Left renal cortex interstitium (tissue), 4 donors: Measurements from ENCODE around the gene BACH2. TPM values are rescaled to one million over a fixed set of nuclear protein-coding genes. Genes with fewer than 3 reads are reported as not detected.

Source experiments
- DNase-seq, 4 donors: peaks; one replicate each; pipeline ENCODE4 v3.0.0-alpha.2; 2013; ENCODE audit warnings: low read depth in 4 of 4, low spot score in 2 of 4, missing footprints in 1 of 4
- polyA plus RNA-seq, 4 donors: library from polyadenylated mRNA; unstranded; fragments of 120-200 nt; gene quantifications; one replicate each; pipeline ENCODE4 v1.2.1, GENCODE V29; 2013; ENCODE audit not compliant: insufficient read length in 4 of 4

BACH2 gene
- polyA plus RNA-seq, 4 donors, result 9.1 to 9.9 (median 9.5) TPM

DNA sequence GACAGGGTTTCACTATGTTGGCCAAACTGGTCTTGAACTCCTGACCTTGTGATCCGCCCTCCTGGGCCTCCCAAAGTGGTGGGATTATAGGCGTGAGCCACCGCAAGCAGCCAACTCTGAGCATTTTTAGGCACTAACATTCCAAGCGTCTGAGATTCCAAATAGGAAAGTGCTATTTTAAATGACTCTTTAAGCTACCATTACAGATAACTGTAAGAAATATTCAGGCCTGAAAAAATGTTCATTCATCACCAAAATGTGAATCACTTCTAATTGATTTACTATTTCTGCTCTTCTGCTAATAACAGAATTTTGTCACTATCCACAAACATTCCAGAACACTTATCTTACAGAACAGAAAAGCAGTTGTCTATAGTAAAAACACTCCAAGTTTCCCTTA lies 106.5 kb downstream of the BACH2 start:
- DNase-seq, result no peak

DNA sequence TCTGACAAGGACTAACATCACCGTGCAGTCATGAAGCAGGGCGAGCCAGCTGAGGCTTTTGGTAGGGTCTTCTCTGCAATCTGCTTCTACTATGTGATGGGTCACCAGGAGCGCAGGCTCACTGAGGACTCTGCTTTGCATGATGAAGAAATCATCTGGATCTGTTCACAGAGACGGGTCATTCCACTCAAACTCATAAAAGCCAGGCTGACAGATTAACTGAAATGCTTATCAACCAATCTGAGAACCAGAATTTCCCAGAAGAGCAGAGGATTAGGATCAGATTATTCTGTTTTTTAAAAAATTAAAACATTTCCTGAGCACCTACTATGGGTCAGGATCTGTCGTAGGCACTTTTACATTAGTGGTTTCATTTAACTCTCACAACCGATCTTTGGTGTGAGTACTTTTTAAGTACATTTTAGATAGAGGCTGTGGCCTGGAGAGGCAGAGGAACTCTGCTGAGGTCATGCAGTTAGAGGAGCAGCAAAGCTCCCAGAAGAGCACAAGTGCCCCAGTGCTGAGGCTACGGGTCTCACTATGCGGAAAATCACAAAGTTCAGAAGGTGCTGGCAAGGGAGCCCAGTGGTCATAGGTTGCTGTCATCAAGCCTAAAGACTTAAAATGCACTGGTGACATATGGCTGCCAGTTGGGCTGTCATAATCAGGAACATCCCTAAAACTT lies 109.1 kb downstream of the BACH2 start:
- no peak for DNase-seq

DNA sequence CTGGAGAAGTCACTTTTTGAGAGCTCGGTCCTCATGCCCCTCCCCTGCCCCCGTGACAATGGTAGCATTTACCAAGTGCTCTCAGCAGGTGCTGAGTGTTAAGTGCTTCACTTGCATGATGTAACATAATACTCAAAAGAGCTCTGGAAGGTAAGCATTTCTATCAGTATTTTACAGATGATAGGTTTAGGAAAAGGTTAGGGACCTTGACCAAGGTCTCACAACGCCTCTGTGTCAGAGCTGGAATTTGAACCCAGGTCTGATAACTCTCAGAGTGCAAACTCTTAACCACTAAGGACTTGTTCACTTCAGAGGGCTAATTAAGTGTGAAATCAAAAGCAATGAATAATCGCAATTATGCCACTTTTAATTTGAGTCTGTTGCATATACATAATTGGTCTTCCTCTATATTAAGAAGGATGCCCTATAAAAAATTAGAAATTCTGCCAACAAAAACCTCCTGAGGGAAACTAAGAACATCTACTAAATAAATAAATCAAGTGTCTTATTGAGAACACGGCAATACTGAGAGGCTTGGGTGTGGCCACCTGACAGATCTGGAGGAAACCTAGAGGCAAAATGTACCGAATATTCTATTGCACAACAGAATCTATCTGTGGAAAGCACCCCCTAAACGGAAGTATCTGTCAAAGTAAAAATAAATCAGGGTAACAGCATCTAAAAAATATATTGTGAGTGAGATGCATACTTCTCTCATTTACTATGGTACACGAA lies 109.8 kb downstream of the BACH2 start:
- DNase-seq, result no peak

DNA sequence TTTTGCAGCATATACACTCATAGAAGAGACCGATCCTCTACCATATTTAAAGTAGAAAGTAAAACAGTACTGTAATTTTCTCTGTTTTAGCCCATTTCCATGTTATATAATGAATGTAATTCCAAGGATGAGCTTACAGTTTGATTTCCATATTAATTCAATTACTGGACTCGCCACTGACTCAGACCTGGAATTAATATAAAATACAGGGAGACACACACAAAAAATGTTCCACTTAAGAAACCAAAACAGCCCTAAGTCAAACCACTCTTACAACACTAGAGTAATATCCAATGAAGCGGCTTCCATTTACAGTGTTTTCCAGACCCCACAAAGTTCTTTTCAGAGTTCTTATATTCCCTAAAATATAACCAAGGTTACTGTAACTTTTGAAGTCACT lies 110.6 kb downstream of the BACH2 start:
- DNase-seq, result no peak

DNA sequence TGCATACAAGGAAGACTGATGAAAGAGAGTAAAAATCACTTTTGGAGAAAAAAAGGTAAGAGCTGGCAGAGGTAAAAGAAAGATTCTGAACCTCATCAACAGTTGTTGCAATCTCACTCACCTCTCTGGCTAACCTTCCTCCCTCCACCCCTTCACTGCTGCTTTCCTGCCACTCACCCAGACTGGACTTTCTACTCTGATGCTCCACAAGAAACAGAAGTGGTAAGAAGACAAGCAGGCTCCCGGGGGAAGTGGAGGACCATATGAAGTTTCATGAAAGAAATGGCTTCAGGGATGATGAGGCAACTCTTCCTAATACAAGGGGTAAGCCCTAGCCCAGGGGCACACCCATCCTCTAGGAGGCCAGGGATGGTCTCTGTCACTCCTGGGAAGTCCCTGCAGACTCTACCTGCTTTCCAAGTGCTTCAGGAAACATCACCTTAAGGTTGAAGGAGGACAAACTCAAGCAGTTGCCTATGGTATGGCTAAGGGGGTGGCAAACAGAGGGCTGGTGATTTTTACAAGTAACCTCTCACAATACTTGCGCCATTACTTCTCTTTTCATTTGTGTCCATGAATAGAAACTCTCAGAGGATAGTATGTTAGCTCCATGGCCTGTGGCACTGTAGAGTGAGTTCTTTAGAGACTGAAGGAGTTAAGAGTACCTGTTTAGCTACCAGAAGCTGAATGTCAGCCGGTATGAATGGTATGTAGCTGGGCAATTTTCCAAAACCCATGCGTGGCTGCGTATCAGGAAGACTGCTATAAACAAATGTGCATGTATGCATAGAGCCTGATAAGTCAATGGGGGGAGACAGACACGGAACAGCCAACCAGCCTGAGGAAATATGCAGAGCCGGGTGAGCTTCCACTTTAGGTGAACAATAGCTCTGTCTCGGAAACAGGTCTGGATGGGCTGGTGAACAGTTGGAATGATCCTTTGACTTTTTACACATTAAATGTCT lies 112.0 kb downstream of the BACH2 start:
- no peak for DNase-seq

DNA sequence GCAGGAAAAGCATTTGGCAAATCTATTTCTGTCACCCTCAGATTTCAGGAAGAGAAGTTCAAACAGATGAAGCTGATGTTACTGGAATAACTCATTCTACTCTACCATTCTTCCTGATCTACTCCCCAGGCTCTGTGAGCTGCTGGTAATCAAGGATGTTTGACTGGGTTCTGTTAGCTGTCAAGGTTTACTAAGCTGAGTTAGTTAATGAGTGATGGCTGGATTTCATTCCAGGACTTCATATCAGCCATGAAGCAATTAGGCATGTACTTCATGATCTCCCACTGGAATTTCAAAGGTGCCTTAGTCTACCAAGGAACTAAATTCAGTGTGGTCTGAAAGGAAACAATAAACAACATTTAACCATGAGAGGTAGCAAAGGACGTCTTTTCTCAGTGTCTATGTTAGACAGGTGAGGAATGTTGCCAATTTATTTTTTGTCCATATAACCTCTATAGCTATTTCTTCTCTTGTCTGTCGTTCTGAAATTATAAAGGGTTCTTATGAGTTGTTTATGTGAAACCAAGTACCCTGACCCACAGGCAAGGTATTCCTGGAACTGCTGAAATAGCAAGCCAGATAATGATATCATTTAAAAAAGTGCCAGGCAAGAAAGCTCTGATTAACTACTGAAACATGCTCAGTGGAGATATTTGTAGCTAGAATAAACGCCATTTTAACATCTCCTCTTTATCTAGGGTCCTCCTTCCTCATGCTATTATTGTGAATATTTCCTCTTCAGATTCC lies 112.9 kb downstream of the BACH2 start:
- no peak for DNase-seq

DNA sequence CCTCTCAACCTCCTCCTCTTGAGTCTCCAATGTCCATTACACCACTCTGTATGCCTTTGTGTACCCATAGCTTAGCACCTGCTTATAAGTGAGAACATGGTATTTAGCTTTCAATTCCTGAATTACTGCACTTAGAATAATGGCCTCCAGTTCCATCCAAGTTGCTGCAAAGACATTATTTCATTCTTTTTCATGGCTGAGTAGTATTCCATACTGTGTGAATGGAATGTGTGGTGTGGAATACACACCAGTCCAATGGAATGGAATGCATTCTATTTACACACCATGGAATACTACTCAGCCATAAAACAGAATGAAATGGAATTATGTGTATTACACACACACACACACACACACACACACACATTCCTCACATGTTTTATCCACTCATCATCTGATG lies 116.1 kb downstream of the BACH2 start:
- no peak for DNase-seq

DNA sequence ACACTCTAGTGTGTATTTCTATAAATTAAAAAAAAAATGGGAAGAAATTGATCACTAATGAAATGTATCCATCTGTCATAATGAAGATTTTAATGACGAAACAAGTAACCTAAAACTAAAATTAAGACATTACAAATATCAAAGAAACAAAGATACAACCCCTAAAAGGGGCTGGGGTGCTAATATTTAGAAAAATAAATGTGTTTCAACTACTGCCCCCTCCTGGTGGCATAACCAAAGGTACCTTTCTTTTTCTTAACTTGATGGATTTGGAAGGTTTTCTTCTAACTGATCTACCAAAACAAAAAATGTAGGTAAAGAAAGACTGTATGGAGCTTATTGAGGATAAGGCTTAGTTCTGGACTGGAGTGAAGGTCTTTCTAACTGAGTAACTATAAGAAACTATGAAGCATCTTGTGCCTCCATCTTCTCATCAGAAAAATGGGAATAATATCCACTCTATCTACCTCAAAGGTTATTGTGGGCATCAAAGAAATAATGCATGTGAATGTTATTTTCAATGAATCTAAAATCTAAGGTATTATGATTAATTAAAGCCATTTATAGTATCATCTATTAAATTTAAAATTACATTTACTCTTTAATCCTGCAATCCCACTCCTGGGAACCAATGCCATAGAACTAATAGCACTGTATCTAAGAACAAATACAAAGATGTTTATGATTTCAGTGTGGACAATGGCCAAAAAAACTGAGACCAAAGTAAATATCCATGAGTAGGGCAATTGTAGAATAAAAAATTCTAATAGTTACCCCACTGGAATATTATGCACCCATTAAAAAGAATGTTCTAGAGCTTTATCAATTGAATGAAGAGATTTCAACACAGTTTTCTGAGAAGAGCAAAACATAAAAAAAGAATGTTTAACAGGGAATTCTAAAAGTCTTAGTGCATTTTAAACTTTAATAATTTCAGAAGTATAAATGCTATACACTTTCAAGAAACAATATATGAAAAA lies 117.2 kb downstream of the BACH2 start:
- DNase-seq, result no peak

DNA sequence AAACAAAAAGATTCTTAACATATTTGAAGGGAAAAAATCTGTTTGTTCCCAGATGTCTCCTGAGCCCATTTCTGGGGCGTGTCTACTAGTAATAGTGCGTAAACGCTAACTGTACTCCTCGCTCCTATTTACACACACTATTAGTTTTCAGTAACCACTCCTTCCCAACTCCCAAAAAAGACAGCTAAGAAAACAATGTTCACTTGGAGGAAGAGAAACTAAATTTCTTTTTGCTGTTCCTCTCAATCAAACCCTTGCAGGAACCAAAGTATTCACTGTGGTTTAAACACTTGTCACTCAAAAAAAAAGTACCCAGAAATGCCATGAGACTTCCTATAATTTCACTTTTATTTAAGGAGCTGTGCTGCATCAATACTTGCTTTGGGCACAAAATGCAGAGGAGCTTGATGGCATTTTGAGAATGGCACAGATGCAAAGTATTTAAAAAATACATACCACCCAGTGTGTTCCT lies 118.2 kb downstream of the BACH2 start:
- no peak for DNase-seq

DNA sequence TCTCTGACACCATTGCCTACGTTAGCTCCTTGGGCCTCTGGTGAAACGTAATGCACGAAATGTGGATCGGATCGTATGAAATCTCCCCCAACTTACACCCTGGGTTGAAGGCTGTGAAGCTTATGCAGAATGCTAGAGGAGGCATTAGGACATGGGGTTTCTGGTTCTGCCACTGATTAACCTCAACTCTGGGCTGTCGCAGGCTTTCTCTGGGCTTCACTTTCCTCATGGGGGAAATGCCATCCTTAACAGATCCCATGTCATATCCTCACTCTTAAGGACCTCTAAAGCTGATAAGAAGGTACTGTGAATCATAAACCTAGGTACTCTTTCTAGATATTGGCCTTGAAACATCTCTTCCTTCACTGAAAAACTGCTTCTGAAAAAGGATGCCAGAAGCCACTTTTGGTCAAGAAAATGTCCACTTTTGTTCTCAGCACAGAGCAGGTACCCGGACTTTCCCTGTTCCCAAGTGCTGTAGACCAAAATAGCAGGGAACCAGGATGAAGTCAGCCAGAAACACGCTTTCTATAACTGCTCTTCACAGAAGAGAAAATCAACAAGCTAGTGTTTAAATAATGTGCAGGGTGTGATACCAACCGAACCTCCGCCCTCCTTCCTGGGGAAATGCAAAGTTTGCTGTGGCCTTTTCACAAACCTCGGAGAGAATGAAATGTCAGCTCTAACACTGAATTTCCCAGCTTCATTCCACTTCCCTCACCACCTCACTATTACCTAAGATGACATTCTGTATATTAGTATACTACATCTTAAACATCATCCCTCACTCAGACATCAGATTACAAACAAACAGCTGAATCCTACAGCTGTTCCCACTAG lies 118.9 kb downstream of the BACH2 start:
- no peak for DNase-seq

DNA sequence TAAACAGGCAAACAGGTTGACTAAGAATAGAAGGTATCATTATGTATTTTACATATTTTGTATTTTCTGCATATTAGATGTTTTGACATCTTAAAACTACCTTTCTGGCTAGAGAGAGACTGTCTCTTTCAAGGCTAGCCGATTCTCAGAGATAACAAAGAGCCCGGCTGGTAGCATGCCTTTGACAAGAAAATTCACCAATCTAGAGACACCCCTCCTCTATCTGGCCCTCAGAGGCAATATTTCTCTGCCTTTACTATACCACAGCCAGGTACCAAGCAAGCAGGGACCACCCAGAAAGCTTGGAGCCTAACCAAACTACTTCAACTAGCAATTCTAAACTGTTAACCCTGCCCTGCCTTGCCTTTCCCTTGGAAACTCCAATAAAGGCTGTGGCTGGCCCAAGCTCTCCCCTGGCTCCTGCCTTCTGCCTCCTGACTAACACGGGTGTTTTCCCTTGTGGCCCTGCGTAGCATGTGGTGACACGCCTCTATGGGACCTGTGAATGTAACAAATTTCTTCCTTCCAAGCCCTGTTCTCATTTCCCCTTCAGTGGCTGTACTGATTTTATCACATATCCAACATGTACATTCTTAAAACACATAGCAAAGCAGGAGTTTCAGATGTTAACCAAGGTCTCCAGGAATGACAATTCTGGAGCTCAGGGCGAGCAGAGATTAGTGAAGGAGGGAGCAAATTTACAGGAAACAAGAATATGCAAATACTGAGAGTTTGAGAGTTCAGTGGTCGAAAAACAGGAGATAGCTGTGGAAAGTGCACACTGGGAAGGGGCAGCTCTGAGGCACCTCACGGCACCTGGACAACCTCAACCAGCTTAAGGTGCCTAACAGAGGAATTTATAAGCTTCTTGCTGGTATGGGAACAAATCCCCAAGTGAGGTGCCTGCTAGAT lies 120.8 kb downstream of the BACH2 start:
- no peak for DNase-seq

DNA sequence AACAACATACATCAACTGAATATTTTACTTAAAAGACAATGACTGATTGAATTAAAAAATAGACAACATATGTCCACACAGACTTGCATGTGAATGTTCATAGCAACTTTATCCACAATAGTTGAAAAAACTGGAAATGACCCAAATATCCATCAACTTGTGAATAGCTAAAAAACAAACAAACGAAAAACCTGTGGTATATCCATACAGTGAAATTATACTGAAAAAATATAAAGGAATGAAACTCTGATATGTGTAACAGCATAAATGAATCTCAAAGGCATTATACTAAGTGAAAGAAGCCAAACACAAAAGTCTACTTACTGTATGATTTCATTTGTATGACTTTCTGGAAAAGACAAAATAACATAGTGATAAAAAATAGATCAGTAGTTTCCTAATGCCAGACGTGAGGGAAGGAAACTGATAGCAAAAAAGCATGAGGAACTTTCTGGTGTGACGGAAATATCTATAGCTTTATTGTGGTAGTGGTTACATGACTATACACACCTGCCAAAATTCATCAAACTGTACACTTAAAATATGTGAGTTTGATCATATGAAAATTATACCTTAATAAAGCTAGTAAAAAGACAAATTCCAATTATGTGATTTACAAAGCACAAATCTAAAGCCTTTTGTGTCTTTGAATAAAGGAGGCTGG lies 123.2 kb downstream of the BACH2 start:
- DNase-seq, result no peak

DNA sequence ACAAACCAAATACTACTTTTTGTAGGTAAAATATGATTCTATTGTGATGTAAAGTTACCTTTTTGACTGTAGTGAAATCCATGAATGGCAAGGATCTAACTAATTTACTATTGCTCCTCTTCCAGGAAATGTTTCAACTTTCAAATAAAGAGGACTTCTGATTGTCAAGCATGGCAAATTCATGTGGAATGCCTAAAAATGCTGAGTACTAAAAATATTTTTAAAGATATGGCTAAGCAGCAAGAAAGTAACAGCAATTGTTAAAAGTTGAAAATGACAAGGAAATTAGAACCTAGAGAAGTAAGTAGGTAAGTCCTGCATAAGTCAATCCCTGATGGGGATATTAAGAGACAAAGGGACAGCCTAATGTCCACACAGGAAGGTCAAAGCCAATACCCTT lies 126.0 kb downstream of the BACH2 start:
- no peak for DNase-seq

DNA sequence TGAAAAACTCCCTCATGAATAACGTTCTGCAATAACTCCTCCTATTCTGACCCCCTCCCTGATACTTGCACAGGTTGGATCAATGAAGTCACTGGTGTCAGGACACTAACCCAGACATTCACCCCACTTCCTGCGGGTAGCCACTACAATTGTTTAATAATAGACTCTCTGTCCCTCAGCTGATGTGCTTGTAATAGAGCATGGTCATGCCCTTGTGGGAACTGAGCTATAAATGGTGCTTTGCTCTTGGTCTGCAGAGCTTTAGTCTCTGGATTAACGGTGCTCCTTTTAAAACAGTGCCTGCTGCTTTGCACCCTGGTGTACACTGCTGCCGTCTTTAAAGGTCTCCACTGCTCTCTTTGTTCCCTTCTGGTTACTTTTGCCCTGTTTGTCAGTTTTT lies 127.3 kb downstream of the BACH2 start:
- no peak for DNase-seq

DNA sequence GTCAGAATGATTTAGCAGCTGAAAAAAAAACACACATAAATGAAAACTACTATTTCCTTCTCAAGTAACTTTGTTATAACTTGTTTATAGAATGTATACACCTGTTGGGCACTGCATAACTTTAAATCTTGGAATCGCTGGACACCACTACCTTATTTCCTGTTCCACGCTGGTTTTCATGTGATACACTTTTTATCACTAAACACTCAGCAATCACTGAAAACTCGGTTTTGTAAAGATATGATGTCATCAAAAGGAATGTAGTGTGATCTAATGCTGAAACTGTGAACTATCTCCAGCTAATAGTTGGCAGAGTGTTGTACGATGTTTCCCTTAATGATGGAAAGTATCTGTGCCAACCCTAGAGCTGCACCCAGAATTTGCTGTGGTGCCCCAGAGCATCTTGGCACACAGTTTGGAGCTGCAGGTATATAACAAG lies 127.9 kb downstream of the BACH2 start:
- no peak for DNase-seq

DNA sequence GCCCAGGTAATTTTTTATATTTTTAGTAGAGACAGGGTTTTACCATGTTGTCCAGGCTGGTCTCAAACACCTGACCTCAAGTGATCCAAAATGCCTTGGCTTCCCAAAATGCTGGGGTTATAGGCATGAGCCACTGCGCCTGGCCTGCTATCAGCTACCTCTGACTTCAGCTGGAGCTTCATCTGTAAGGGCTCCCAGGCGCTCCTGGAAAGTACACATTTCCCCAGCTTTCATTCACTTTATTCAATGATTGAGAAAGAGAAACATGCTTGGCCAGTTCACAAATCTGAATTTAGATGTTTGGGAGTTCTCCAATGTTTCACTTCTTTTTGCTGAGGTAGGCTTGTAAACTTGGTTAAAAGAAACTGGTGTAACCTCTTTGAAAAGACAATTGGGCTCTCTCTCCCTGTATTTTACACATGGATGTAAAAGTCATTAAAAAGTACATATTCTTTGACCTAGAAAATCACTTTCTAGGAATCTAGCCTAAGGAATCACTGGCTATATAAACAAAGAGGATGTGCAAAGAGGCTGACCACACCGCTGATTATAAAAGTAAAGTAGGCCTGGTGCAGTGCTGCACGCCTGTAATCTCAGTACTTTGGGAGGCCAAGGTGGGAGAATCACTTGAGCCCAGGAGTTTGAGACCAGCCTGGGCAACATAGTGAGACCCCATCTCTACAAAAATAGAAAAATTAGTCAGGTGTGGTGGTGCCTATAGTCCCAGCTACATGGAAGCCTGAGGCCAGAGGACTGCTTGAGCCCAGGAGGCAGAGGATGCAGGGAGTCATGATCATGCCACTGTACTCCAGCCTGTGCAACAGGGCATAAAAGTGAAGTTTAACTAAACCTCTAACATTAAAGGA lies 128.9 kb downstream of the BACH2 start:
- DNase-seq, result no peak
